K562 (cell line): ENCODE measurements around the gene CORO6. TPM values are rescaled to one million over a fixed set of nuclear protein-coding genes. Genes with fewer than 3 reads are reported as not detected.
A peak's percentile ranks its signal among the peaks of the same experiment; 100 is the strongest.

ENCODE experiments used
- ERF ChIP-seq: fragments of 450-650 bp; formaldehyde crosslinking; IDR thresholded peaks from 2 replicates; pipeline ENCODE4 v1.4.0; 2020; ENCODE audit warnings: mild to moderate bottlenecking, mixed read lengths
- FIP1L1 ChIP-seq: fragments of 200-400 bp; formaldehyde crosslinking; IDR thresholded peaks from 2 replicates; pipeline ENCODE4 v1.6.1; 2018; ENCODE audit warnings: mild to moderate bottlenecking, low read depth, low read length; ENCODE audit not compliant: poor library complexity, severe bottlenecking
- MAZ ChIP-seq, 2 experiments: fragments of 450-650 bp in 1 of 2; sonication (generic) in 1 of 2; formaldehyde crosslinking; IDR thresholded peaks in 1 of 2; conservative IDR thresholded peaks in 1 of 2; 2 replicates each; pipeline versions ENCODE4 v1.4.0 to v1.5.0; 2020; ENCODE audit warnings: mild to moderate bottlenecking in 1 of 2, missing genetic modification reagents in 1 of 2
- NCOA1 ChIP-seq: fragments of 450-650 bp; IDR thresholded peaks from 2 replicates; pipeline ENCODE4 v1.6.1; 2016; ENCODE audit warnings: low read depth
- RFX7 ChIP-seq: fragments of 250-450 bp; sonication (Bioruptor Pico); IDR thresholded peaks from 2 replicates; pipeline ENCODE4 v1.5.1; 2021; ENCODE audit warnings: mild to moderate bottlenecking
- ZFP1 ChIP-seq: fragments of 450-650 bp; formaldehyde crosslinking; IDR thresholded peaks from 2 replicates; pipeline ENCODE4 v1.4.0; 2020; ENCODE audit warnings: mild to moderate bottlenecking, mixed read lengths
- polyA plus RNA-seq, 8 experiments: library from polyadenylated mRNA; depleted of rRNA in 4 of 8; stranded (reverse) in 5 of 8; unstranded in 3 of 8; fragments of >200 nt; fragmentation: Nextera tagmentation in 2 of 8; fragmentation: Illumina TruSeq in 1 of 8; extraction: Ambion mirVana in 2 of 8; extraction: Trizol in 1 of 8; gene quantifications; 2 replicates each; pipeline versions ENCODE4 v1.2.1 to v1.2.3, GENCODE V29; 2011 to 2014; ENCODE audit warnings: inconsistent platforms in 1 of 8, missing spikeins in 1 of 8
- total RNA-seq, 7 experiments: library from RNA; depleted of rRNA in 6 of 7; stranded (reverse); fragments of >200 nt in 6 of 7; fragmentation: Illumina TruSeq in 2 of 7; extraction: Trizol in 2 of 7; gene quantifications; 2 replicates each; pipeline versions ENCODE4 v1.2.1 to v1.2.3, GENCODE V29; 2011 to 2021; ENCODE audit warnings: low replicate concordance in 1 of 7
- TF ChIP-seq, protein P1 (sequence below), 2 experiments: fragments of 450-650 bp; formaldehyde crosslinking in 1 of 2; IDR thresholded peaks; 2 replicates each; pipeline versions ENCODE4 v1.4.0 to v1.6.1; 2014 to 2020; ENCODE audit warnings: mild to moderate bottlenecking in 2 of 2, borderline replicate concordance in 1 of 2, low read depth in 1 of 2
- TF ChIP-seq, protein P2 (sequence below): fragments of 250-450 bp; sonication (Bioruptor Pico); IDR thresholded peaks from 2 replicates; pipeline ENCODE4 v1.5.0; 2020; ENCODE audit warnings: mild to moderate bottlenecking
- TF ChIP-seq, protein P3 (sequence below): fragments of 450-650 bp; IDR thresholded peaks from 2 replicates; pipeline ENCODE4 v1.6.1; 2016; ENCODE audit warnings: mild to moderate bottlenecking
- TF ChIP-seq, protein P4 (sequence below): fragments of 450-650 bp; IDR thresholded peaks from 2 replicates; pipeline ENCODE4 v1.7.1; 2018; ENCODE audit warnings: mild to moderate bottlenecking, low read depth; ENCODE audit not compliant: partially characterized antibody

The CORO6 gene
- total and polyA plus RNA-seq, 9 of the 15 experiments (the other 6 are each of a cell fraction or from before 2014, with no cell fraction given), result 0.04 to 11.9 (median 2.4) TPM

DNA sequence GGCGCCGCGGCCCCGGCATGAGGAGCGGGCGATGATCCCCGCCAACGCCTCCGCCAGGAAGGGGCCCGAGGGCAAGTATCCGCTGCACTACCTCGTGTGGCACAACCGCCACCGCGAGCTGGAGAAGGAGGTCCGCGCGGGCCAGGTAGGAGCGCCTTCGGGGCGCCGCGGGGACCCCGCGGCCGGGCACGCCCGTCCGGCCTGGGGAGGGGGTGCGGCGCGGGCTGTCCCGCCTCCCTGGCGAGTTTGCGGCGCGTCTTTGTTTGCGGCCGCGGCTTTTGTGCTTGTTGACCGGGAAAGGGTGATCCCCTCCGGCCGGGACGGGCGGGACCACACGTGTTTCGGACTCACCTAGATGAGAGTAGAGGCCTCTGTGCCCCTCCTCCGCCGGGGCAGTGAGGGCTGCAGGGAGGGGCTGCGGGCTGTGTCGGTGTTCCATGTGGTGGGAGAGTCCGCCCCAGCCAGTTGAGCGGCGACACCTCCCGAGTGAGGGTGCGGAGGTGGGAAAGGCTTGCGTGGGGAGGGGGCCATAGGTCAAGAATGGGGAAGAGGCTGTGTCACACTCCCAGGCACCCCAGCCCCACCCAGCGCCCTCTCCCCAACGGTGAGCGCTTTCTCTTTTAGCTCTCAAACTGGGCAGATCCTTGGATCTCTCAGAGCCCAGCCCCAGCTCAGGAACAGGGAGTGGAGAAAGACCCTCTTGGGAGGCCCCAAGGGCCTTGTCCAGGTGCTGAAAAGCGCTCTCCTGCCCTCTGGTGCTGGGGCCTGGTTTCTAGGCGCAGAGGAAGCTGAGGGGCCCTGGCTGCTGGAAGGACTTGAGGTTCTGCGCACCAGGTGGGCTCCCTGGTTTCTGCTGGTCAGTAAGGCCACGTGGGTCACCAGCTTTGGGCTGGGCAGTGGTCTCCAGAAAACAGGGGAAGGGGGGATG, 28.9 kb downstream of the CORO6 start (continued):
- TF ChIP-seq, protein P1, sequence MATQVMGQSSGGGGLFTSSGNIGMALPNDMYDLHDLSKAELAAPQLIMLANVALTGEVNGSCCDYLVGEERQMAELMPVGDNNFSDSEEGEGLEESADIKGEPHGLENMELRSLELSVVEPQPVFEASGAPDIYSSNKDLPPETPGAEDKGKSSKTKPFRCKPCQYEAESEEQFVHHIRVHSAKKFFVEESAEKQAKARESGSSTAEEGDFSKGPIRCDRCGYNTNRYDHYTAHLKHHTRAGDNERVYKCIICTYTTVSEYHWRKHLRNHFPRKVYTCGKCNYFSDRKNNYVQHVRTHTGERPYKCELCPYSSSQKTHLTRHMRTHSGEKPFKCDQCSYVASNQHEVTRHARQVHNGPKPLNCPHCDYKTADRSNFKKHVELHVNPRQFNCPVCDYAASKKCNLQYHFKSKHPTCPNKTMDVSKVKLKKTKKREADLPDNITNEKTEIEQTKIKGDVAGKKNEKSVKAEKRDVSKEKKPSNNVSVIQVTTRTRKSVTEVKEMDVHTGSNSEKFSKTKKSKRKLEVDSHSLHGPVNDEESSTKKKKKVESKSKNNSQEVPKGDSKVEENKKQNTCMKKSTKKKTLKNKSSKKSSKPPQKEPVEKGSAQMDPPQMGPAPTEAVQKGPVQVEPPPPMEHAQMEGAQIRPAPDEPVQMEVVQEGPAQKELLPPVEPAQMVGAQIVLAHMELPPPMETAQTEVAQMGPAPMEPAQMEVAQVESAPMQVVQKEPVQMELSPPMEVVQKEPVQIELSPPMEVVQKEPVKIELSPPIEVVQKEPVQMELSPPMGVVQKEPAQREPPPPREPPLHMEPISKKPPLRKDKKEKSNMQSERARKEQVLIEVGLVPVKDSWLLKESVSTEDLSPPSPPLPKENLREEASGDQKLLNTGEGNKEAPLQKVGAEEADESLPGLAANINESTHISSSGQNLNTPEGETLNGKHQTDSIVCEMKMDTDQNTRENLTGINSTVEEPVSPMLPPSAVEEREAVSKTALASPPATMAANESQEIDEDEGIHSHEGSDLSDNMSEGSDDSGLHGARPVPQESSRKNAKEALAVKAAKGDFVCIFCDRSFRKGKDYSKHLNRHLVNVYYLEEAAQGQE (IDR thresholded peaks at IDR 0.05; ENCODE audit: borderline replicate concordance), result peak; percentile 99
- TF ChIP-seq, protein P1 (CRISPR knock-in tag; IDR thresholded peaks at IDR 0.05; ENCODE audit: low read depth), result peak; percentile 97
- TF ChIP-seq, protein P2, sequence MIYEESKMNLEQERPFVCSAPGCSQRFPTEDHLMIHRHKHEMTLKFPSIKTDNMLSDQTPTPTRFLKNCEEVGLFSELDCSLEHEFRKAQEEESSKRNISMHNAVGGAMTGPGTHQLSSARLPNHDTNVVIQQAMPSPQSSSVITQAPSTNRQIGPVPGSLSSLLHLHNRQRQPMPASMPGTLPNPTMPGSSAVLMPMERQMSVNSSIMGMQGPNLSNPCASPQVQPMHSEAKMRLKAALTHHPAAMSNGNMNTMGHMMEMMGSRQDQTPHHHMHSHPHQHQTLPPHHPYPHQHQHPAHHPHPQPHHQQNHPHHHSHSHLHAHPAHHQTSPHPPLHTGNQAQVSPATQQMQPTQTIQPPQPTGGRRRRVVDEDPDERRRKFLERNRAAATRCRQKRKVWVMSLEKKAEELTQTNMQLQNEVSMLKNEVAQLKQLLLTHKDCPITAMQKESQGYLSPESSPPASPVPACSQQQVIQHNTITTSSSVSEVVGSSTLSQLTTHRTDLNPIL (CRISPR knock-in tag), result no peak
- TF ChIP-seq NCOA1, result peak; percentile 98
- TF ChIP-seq, protein P3, sequence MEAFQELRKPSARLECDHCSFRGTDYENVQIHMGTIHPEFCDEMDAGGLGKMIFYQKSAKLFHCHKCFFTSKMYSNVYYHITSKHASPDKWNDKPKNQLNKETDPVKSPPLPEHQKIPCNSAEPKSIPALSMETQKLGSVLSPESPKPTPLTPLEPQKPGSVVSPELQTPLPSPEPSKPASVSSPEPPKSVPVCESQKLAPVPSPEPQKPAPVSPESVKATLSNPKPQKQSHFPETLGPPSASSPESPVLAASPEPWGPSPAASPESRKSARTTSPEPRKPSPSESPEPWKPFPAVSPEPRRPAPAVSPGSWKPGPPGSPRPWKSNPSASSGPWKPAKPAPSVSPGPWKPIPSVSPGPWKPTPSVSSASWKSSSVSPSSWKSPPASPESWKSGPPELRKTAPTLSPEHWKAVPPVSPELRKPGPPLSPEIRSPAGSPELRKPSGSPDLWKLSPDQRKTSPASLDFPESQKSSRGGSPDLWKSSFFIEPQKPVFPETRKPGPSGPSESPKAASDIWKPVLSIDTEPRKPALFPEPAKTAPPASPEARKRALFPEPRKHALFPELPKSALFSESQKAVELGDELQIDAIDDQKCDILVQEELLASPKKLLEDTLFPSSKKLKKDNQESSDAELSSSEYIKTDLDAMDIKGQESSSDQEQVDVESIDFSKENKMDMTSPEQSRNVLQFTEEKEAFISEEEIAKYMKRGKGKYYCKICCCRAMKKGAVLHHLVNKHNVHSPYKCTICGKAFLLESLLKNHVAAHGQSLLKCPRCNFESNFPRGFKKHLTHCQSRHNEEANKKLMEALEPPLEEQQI, result no peak; the same call in 1 of the 2 replicates
- TF ChIP-seq ERF (CRISPR knock-in tag), result no peak
- no peak for TF ChIP-seq ZFP1 (CRISPR knock-in tag)
- no peak for TF ChIP-seq RFX7 (CRISPR knock-in tag)
- TF ChIP-seq, protein P4, sequence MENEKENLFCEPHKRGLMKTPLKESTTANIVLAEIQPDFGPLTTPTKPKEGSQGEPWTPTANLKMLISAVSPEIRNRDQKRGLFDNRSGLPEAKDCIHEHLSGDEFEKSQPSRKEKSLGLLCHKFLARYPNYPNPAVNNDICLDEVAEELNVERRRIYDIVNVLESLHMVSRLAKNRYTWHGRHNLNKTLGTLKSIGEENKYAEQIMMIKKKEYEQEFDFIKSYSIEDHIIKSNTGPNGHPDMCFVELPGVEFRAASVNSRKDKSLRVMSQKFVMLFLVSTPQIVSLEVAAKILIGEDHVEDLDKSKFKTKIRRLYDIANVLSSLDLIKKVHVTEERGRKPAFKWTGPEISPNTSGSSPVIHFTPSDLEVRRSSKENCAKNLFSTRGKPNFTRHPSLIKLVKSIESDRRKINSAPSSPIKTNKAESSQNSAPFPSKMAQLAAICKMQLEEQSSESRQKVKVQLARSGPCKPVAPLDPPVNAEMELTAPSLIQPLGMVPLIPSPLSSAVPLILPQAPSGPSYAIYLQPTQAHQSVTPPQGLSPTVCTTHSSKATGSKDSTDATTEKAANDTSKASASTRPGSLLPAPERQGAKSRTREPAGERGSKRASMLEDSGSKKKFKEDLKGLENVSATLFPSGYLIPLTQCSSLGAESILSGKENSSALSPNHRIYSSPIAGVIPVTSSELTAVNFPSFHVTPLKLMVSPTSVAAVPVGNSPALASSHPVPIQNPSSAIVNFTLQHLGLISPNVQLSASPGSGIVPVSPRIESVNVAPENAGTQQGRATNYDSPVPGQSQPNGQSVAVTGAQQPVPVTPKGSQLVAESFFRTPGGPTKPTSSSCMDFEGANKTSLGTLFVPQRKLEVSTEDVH, result no peak
- no peak for TF ChIP-seq FIP1L1
- TF ChIP-seq MAZ (CRISPR knock-in tag; conservative IDR thresholded peaks at IDR 0.05 in 1 of 2, IDR thresholded peaks at IDR 0.05 in 1 of 2), result peak in 1 of 2 experiments; percentile 92; a peak in 2 of 4 replicates
